Measurements from ENCODE around the gene HBA2. TPM values are rescaled to one million over a fixed set of nuclear protein-coding genes. Genes with fewer than 3 reads are reported as not detected.
"Not testable (repeated sequence)": the region's sequence is repeated elsewhere in the genome, so short reads cannot be mapped to it uniquely, and the experiment has no call there.

HBA2 gene
- polyA plus RNA-seq, 2 donors: 0.49 to 1.4 TPM

DNA sequence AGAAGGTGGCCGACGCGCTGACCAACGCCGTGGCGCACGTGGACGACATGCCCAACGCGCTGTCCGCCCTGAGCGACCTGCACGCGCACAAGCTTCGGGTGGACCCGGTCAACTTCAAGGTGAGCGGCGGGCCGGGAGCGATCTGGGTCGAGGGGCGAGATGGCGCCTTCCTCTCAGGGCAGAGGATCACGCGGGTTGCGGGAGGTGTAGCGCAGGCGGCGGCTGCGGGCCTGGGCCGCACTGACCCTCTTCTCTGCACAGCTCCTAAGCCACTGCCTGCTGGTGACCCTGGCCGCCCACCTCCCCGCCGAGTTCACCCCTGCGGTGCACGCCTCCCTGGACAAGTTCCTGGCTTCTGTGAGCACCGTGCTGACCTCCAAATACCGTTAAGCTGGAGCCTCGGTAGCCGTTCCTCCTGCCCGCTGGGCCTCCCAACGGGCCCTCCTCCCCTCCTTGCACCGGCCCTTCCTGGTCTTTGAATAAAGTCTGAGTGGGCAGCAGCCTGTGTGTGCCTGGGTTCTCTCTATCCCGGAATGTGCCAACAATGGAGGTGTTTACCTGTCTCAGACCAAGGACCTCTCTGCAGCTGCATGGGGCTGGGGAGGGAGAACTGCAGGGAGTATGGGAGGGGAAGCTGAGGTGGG is 657 bp downstream of the HBA2 start:
- H3K36me3 ChIP-seq (ENCODE audit: control insufficient read depth in 2 of 2, insufficient read depth in 2 of 2, low read length in 1 of 2); H3K4me3 ChIP-seq (ENCODE audit: low read depth in 1 of 2, low read length in 2 of 2); H3K4me1 ChIP-seq (ENCODE audit: control insufficient read depth in 2 of 2, insufficient read depth in 2 of 2, low read length in 1 of 2); H3K27ac ChIP-seq (ENCODE audit: low read depth in 2 of 2, low read length in 1 of 2); H3K9me3 ChIP-seq (ENCODE audit: control insufficient read depth in 2 of 2, insufficient read depth in 1 of 2, low read depth in 1 of 2, low read length in 1 of 2): not testable (repeated sequence)
- peaks cover 6 to 11% of the 10 kb centered on the region in 2 donors for H3K27me3 ChIP-seq (ENCODE audit: control insufficient read depth in 1 of 2, insufficient read depth in 2 of 2, low read length in 2 of 2)
- 6 to 7% methylated on average over 25 to 30 of the region's 44 CpGs for WGBS, 2 donors

DNA sequence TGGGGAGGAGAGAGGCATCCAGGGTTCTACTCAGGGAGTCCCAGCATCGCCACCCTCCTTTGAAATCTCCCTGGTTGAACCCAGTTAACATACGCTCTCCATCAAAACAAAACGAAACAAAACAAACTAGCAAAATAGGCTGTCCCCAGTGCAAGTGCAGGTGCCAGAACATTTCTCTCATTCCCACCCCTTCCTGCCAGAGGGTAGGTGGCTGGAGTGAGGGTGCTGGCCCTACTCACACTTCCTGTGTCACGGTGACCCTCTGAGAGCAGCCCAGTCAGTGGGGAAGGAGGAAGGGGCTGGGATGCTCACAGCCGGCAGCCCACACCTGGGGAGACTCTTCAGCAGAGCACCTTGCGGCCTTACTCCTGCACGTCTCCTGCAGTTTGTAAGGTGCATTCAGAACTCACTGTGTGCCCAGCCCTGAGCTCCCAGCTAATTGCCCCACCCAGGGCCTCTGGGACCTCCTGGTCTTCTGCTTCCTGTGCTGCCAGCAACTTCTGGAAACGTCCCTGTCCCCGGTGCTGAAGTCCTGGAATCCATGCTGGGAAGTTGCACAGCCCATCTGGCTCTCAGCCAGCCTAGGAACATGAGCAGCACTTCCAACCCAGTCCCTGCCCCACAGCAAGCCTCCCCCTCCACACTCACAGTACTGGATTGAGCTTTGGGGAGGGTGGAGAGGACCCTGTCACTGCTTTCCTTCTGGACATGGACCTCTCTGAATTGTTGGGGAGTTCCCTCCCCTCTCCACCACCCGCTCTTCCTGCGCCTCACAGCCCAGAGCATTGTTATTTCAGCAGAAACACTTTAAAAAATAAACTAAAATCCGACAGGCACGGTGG is 1.5 kb downstream of the HBA2 start:
- not testable (repeated sequence) for H3K9me3 ChIP-seq (ENCODE audit: control insufficient read depth in 2 of 2, insufficient read depth in 1 of 2, low read depth in 1 of 2, low read length in 1 of 2); H3K27ac ChIP-seq (ENCODE audit: low read depth in 2 of 2, low read length in 1 of 2); H3K36me3 ChIP-seq (ENCODE audit: control insufficient read depth in 2 of 2, insufficient read depth in 2 of 2, low read length in 1 of 2); H3K4me1 ChIP-seq (ENCODE audit: control insufficient read depth in 2 of 2, insufficient read depth in 2 of 2, low read length in 1 of 2); H3K4me3 ChIP-seq (ENCODE audit: low read depth in 1 of 2, low read length in 2 of 2)
- 14 to 22% methylated on average over 4 to 8 of the region's 13 CpGs for WGBS, 2 donors
- H3K27me3 ChIP-seq (ENCODE audit: control insufficient read depth in 1 of 2, insufficient read depth in 2 of 2, low read length in 2 of 2): peaks cover 7 to 11% of the 10 kb centered on the region in 2 donors

DNA sequence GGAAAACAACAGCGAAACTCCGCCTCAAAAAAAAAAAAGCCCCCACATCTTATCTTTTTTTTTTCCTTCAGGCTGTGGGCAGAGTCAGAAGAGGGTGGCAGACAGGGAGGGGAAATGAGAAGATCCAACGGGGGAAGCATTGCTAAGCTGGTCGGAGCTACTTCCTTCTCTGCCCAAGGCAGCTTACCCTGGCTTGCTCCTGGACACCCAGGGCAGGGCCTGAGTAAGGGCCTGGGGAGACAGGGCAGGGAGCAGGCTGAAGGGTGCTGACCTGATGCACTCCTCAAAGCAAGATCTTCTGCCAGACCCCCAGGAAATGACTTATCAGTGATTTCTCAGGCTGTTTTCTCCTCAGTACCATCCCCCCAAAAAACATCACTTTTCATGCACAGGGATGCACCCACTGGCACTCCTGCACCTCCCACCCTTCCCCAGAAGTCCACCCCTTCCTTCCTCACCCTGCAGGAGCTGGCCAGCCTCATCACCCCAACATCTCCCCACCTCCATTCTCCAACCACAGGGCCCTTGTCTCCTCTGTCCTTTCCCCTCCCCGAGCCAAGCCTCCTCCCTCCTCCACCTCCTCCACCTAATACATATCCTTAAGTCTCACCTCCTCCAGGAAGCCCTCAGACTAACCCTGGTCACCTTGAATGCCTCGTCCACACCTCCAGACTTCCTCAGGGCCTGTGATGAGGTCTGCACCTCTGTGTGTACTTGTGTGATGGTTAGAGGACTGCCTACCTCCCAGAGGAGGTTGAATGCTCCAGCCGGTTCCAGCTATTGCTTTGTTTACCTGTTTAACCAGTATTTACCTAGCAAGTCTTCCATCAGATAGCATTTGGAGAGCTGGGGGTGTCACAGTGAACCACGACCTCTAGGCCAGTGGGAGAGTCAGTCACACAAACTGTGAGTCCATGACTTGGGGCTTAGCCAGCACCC is 2.6 kb downstream of the HBA2 start:
- H3K27me3 ChIP-seq (ENCODE audit: control insufficient read depth in 1 of 2, insufficient read depth in 2 of 2, low read length in 2 of 2): peaks cover 7 to 17% of the 10 kb centered on the region in 2 donors
- H3K27ac ChIP-seq (ENCODE audit: low read depth in 2 of 2, low read length in 1 of 2): no peak overlapping the region
- WGBS, 2 donors: 19 to 20% methylated on average over 8 of the region's 8 CpGs
- peaks cover 2% of the 10 kb centered on the region in 2 donors for H3K4me1 ChIP-seq (ENCODE audit: control insufficient read depth in 2 of 2, insufficient read depth in 2 of 2, low read length in 1 of 2)
- H3K9me3 ChIP-seq (ENCODE audit: control insufficient read depth in 2 of 2, insufficient read depth in 1 of 2, low read depth in 1 of 2, low read length in 1 of 2): no peaks in the 10 kb centered on the region
- no peaks in the 10 kb centered on the region for H3K36me3 ChIP-seq (ENCODE audit: control insufficient read depth in 2 of 2, insufficient read depth in 2 of 2, low read length in 1 of 2)
- H3K4me3 ChIP-seq (ENCODE audit: low read depth in 1 of 2, low read length in 2 of 2): no peak overlapping the region

DNA sequence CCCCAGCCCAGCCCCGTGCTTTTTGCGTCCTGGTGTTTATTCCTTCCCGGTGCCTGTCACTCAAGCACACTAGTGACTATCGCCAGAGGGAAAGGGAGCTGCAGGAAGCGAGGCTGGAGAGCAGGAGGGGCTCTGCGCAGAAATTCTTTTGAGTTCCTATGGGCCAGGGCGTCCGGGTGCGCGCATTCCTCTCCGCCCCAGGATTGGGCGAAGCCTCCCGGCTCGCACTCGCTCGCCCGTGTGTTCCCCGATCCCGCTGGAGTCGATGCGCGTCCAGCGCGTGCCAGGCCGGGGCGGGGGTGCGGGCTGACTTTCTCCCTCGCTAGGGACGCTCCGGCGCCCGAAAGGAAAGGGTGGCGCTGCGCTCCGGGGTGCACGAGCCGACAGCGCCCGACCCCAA is 3.3 kb downstream of the HBA2 start:
- not testable (repeated sequence) for H3K4me3 ChIP-seq (ENCODE audit: low read depth in 1 of 2, low read length in 2 of 2)

GRCh38 chr16:176477-177382 is 4.1 kb downstream of the HBA2 start, which contains the start of gene HBA1:
TSS of gene HBA1 (plus strand) at chr16:176680. CDS start at chr16:176717, 37 bp downstream.
- H3K9me3 ChIP-seq (ENCODE audit: control insufficient read depth in 2 of 2, insufficient read depth in 1 of 2, low read depth in 1 of 2, low read length in 1 of 2); H3K27ac ChIP-seq (ENCODE audit: low read depth in 2 of 2, low read length in 1 of 2); H3K4me3 ChIP-seq (ENCODE audit: low read depth in 1 of 2, low read length in 2 of 2); H3K36me3 ChIP-seq (ENCODE audit: control insufficient read depth in 2 of 2, insufficient read depth in 2 of 2, low read length in 1 of 2): not testable (repeated sequence)
- Histone ChIP-seq H3K27me3 (ENCODE audit: control insufficient read depth in 1 of 2, insufficient read depth in 2 of 2, low read length in 2 of 2) (peaks cover 7 to 17% of the 10 kb centered on the region in 2 donors), H3K4me1 (ENCODE audit: control insufficient read depth in 2 of 2, insufficient read depth in 2 of 2, low read length in 1 of 2) (peaks cover 5 to 11% of the 10 kb centered on the region in 2 donors)
- WGBS, 2 donors: 5% methylated on average over 25 to 43 of the region's 88 CpGs

More for the DNA sequence above, 3.3 kb downstream of the HBA2 start:
- 0 to 2% methylated on average over 19 to 26 of the region's 39 CpGs for WGBS, 2 donors
- not testable (repeated sequence) for H3K9me3 ChIP-seq (ENCODE audit: control insufficient read depth in 2 of 2, insufficient read depth in 1 of 2, low read depth in 1 of 2, low read length in 1 of 2); H3K36me3 ChIP-seq (ENCODE audit: control insufficient read depth in 2 of 2, insufficient read depth in 2 of 2, low read length in 1 of 2); H3K4me1 ChIP-seq (ENCODE audit: control insufficient read depth in 2 of 2, insufficient read depth in 2 of 2, low read length in 1 of 2); H3K27ac ChIP-seq (ENCODE audit: low read depth in 2 of 2, low read length in 1 of 2)
- H3K27me3 ChIP-seq (ENCODE audit: control insufficient read depth in 1 of 2, insufficient read depth in 2 of 2, low read length in 2 of 2): peaks cover 7 to 17% of the 10 kb centered on the region in 2 donors

DNA sequence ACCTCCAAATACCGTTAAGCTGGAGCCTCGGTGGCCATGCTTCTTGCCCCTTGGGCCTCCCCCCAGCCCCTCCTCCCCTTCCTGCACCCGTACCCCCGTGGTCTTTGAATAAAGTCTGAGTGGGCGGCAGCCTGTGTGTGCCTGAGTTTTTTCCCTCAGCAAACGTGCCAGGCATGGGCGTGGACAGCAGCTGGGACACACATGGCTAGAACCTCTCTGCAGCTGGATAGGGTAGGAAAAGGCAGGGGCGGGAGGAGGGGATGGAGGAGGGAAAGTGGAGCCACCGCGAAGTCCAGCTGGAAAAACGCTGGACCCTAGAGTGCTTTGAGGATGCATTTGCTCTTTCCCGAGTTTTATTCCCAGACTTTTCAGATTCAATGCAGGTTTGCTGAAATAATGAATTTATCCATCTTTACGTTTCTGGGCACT is 4.7 kb downstream of the HBA2 start:
- no peak overlapping the region for H3K27ac ChIP-seq (ENCODE audit: low read depth in 2 of 2, low read length in 1 of 2)
- H3K9me3 ChIP-seq (ENCODE audit: control insufficient read depth in 2 of 2, insufficient read depth in 1 of 2, low read depth in 1 of 2, low read length in 1 of 2): no peaks in the 10 kb centered on the region
- H3K36me3 ChIP-seq (ENCODE audit: control insufficient read depth in 2 of 2, insufficient read depth in 2 of 2, low read length in 1 of 2): no peaks in the 10 kb centered on the region
- 4 to 7% methylated on average over 12 to 13 of the region's 13 CpGs for WGBS, 2 donors
- H3K27me3 ChIP-seq (ENCODE audit: control insufficient read depth in 1 of 2, insufficient read depth in 2 of 2, low read length in 2 of 2): peaks cover 7 to 17% of the 10 kb centered on the region in 2 donors
- no peak overlapping the region for H3K4me3 ChIP-seq (ENCODE audit: low read depth in 1 of 2, low read length in 2 of 2)
- H3K4me1 ChIP-seq (ENCODE audit: control insufficient read depth in 2 of 2, insufficient read depth in 2 of 2, low read length in 1 of 2): peaks cover 5 to 11% of the 10 kb centered on the region in 2 donors

- Histone ChIP-seq H3K4me1 (ENCODE audit: control insufficient read depth in 2 of 2, insufficient read depth in 2 of 2, low read length in 1 of 2) (peaks cover 5 to 11% of the 10 kb centered on the region in 2 donors), H3K4me3 (ENCODE audit: low read depth in 1 of 2, low read length in 2 of 2) (no peak overlapping the region), H3K27me3 (ENCODE audit: control insufficient read depth in 1 of 2, insufficient read depth in 2 of 2, low read length in 2 of 2) (peaks cover 7 to 17% of the 10 kb centered on the region in 2 donors), H3K9me3 (ENCODE audit: control insufficient read depth in 2 of 2, insufficient read depth in 1 of 2, low read depth in 1 of 2, low read length in 1 of 2) (no peaks in the 10 kb centered on the region), H3K27ac (ENCODE audit: low read depth in 2 of 2, low read length in 1 of 2) (no peak overlapping the region), H3K36me3 (ENCODE audit: control insufficient read depth in 2 of 2, insufficient read depth in 2 of 2, low read length in 1 of 2) (no peaks in the 10 kb centered on the region)
- WGBS, 2 donors: 50 to 51% methylated on average over 11 of the region's 11 CpGs
These were observed 5.4 kb downstream of the HBA2 start for GRCh38 chr16:177981-178667.

- no peaks in the 10 kb centered on the region for H3K36me3 ChIP-seq (ENCODE audit: control insufficient read depth in 2 of 2, insufficient read depth in 2 of 2, low read length in 1 of 2)
- no peak overlapping the region for H3K27ac ChIP-seq (ENCODE audit: low read depth in 2 of 2, low read length in 1 of 2)
- no peaks in the 10 kb centered on the region for H3K9me3 ChIP-seq (ENCODE audit: control insufficient read depth in 2 of 2, insufficient read depth in 1 of 2, low read depth in 1 of 2, low read length in 1 of 2)
- peaks cover 7 to 17% of the 10 kb centered on the region in 2 donors for H3K27me3 ChIP-seq (ENCODE audit: control insufficient read depth in 1 of 2, insufficient read depth in 2 of 2, low read length in 2 of 2)
- H3K4me1 ChIP-seq (ENCODE audit: control insufficient read depth in 2 of 2, insufficient read depth in 2 of 2, low read length in 1 of 2): peaks cover 5 to 11% of the 10 kb centered on the region in 2 donors
- no peak overlapping the region for H3K4me3 ChIP-seq (ENCODE audit: low read depth in 1 of 2, low read length in 2 of 2)
- 76 to 83% methylated on average over 11 of the region's 11 CpGs for WGBS, 2 donors
These were observed 6.0 kb downstream of the HBA2 start for GRCh38 chr16:178668-179015.

Measured in esophagus (tissue), 2 donors.